Fibroblast of upper back skin (primary cell): ENCODE data around the gene ROR2.
A peak's percentile ranks its signal among the peaks of the same experiment; 100 is the strongest.
"Not testable (repeated sequence)": the region's sequence is repeated elsewhere in the genome, so short reads cannot be mapped to it uniquely, and the experiment has no call there.

Experiments
- DNase-seq: peaks from one replicate; pipeline ENCODE4 v3.0.0-alpha.2; 2013

Gene ROR2

GRCh38 chr9:91659529-91660495, 290.2 kb downstream of the ROR2 start:
- peak; percentile 44 for DNase-seq

GRCh38 chr9:91658513-91659105, 291.4 kb downstream of the ROR2 start:
- no peak for DNase-seq

GRCh38 chr9:91657501-91657900, 292.5 kb downstream of the ROR2 start:
- DNase-seq, result no peak

GRCh38 chr9:91655658-91656057, 294.4 kb downstream of the ROR2 start:
- no peak for DNase-seq

- DNase-seq, result no peak
These were observed 294.8 kb downstream of the ROR2 start for GRCh38 chr9:91655215-91655614.

- DNase-seq, result no peak
These were observed 295.5 kb downstream of the ROR2 start for GRCh38 chr9:91654527-91654926.

- no peak for DNase-seq
These were observed 302.7 kb downstream of the ROR2 start for GRCh38 chr9:91647371-91647770.

- DNase-seq, result no peak
These were observed 303.3 kb downstream of the ROR2 start for GRCh38 chr9:91646702-91647101.

- DNase-seq, result no peak
These were observed 305.6 kb downstream of the ROR2 start for GRCh38 chr9:91644433-91644832.

- DNase-seq, result no peak
These were observed 306.4 kb downstream of the ROR2 start for GRCh38 chr9:91643481-91644077.

- DNase-seq, result no peak
These were observed 307.3 kb downstream of the ROR2 start for GRCh38 chr9:91642771-91643170.

- no peak for DNase-seq
These were observed 309.6 kb downstream of the ROR2 start for GRCh38 chr9:91640428-91640827.

- DNase-seq, result no peak
These were observed 311.0 kb downstream of the ROR2 start for GRCh38 chr9:91639054-91639453.

GRCh38 chr9:91634832-91635231, 315.2 kb downstream of the ROR2 start:
- DNase-seq, result not testable (repeated sequence)

- DNase-seq, result no peak
These were observed 320.3 kb downstream of the ROR2 start for GRCh38 chr9:91629718-91630117.

- no peak for DNase-seq
These were observed 321.1 kb downstream of the ROR2 start for GRCh38 chr9:91628892-91629291.

- no peak for DNase-seq
These were observed 324.7 kb downstream of the ROR2 start for GRCh38 chr9:91625331-91625730.

GRCh38 chr9:91623004-91623403, 327.0 kb downstream of the ROR2 start:
- DNase-seq, result no peak

GRCh38 chr9:91622121-91622520, 327.9 kb downstream of the ROR2 start:
- not testable (repeated sequence) for DNase-seq

- not testable (repeated sequence) for DNase-seq
These were observed 336.0 kb downstream of the ROR2 start for GRCh38 chr9:91614044-91614443.

GRCh38 chr9:91611582-91611981, 338.4 kb downstream of the ROR2 start:
- DNase-seq, result peak; percentile 2

GRCh38 chr9:91606255-91606995, 343.6 kb downstream of the ROR2 start:
- no peak for DNase-seq
